ENCODE results near the gene PKP3. TPM values are rescaled to one million over a fixed set of nuclear protein-coding genes. Genes with fewer than 3 reads are reported as not detected.

Gene PKP3
- total and polyA plus RNA-seq, 12 donors, result 0.13 to 3.0 (median 0.72) TPM

GRCh38 chr11:403021-403760 lies 9.2 kb downstream of the PKP3 start:
- peaks cover 0 to 5% (median 0%) of the 10 kb centered on the region in 11 donors for H3K9me3 ChIP-seq
- ATAC-seq, result no peak
- peaks cover 6 to 24% (median 18%) of the 10 kb centered on the region in 9 donors for H3K4me1 ChIP-seq
- WGBS, 2 donors, result 47 to 91% methylated on average over 47 to 55 of the region's 55 CpGs
- TF ChIP-seq, protein P1, sequence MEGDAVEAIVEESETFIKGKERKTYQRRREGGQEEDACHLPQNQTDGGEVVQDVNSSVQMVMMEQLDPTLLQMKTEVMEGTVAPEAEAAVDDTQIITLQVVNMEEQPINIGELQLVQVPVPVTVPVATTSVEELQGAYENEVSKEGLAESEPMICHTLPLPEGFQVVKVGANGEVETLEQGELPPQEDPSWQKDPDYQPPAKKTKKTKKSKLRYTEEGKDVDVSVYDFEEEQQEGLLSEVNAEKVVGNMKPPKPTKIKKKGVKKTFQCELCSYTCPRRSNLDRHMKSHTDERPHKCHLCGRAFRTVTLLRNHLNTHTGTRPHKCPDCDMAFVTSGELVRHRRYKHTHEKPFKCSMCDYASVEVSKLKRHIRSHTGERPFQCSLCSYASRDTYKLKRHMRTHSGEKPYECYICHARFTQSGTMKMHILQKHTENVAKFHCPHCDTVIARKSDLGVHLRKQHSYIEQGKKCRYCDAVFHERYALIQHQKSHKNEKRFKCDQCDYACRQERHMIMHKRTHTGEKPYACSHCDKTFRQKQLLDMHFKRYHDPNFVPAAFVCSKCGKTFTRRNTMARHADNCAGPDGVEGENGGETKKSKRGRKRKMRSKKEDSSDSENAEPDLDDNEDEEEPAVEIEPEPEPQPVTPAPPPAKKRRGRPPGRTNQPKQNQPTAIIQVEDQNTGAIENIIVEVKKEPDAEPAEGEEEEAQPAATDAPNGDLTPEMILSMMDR (IDR thresholded peaks at IDR 0.05), result no peak
- H3K36me3 ChIP-seq, result no peaks in the 10 kb centered on the region
- no peak overlapping the region for H3K27ac ChIP-seq
- peaks cover 0 to 14% (median 0%) of the 10 kb centered on the region in 7 donors for H3K27me3 ChIP-seq
- no peak overlapping the region for H3K4me3 ChIP-seq
- DNase-seq, result no peak
- intact Hi-C loops (cut with DNase I), result loop anchor here in 1 of 10 donors (10.0 kb wide), 1 partner anchor 112 kb away; no protein-coding TSS in a partner anchor

DNA sequence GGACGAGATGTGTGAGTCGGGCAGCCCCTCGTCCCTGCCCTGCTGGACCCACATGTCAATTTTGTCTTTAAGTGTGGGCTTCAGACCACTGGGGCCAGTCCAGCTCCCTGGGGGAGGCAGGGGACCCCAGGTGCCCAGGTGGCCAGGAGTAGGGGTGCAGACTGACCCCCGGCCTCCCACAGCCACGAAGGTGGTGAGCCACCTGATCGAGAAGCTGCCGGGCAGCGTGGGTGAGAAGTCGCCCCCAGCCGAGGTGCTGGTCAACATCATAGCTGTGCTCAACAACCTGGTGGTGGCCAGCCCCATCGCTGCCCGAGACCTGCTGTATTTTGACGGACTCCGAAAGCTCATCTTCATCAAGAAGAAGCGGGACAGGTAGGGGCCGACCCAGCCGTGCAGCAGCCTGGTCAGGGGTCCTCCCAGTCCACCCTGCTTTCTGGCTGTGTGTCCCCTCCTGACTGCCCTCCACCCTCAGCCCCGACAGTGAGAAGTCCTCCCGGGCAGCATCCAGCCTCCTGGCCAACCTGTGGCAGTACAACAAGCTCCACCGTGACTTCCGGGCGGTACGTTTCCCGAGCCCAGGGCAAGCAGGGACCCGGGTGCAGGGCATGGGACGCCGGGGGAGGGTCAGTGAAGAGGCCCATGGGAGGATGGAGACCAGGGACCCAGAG lies 9.9 kb downstream of the PKP3 start:
- no peak for ATAC-seq
- peaks cover 0 to 5% (median 0%) of the 10 kb centered on the region in 11 donors for H3K9me3 ChIP-seq
- DNase-seq, result no peak
- 91 to 92% methylated on average over 27 of the region's 27 CpGs for WGBS, 2 donors
- no peak overlapping the region for H3K4me3 ChIP-seq
- TF ChIP-seq, protein P1 (IDR thresholded peaks at IDR 0.05), result no peak
- no peaks in the 10 kb centered on the region for H3K36me3 ChIP-seq
- peaks cover 0 to 11% (median 0%) of the 10 kb centered on the region in 7 donors for H3K27me3 ChIP-seq
- intact Hi-C loops (cut with DNase I), result loop anchor here in 1 of 10 donors (10.0 kb wide), 1 partner anchor 111 kb away; no protein-coding TSS in a partner anchor
- H3K27ac ChIP-seq, result no peak overlapping the region
- peaks cover 6 to 24% (median 18%) of the 10 kb centered on the region in 9 donors for H3K4me1 ChIP-seq

- H3K4me3 ChIP-seq, result no peak overlapping the region
- H3K36me3 ChIP-seq, result no peaks in the 10 kb centered on the region
- WGBS, 2 donors, result 94 to 95% methylated on average over 14 of the region's 14 CpGs
- H3K9me3 ChIP-seq, result peaks cover 0 to 4% (median 0%) of the 10 kb centered on the region in 11 donors
- intact Hi-C loops (cut with DNase I), result loop anchor here in 6 of 10 donors (5.0 to 10.0 kb wide), 6 partner anchors 43 to 197 kb away; partner anchors contain the start of genes BET1L (in 1 of the 6), RIC8A (in 1 of the 6) and RNH1 (in 1 of the 6)
- H3K27ac ChIP-seq, result no peak overlapping the region
- peaks cover 6 to 24% (median 18%) of the 10 kb centered on the region in 9 donors for H3K4me1 ChIP-seq
- TF ChIP-seq, protein P1 (IDR thresholded peaks at IDR 0.05), result no peak
- ATAC-seq (no peak), DNase-seq (no peak)
- H3K27me3 ChIP-seq, result peaks cover 0 to 8% (median 0%) of the 10 kb centered on the region in 7 donors
Observed at GRCh38 chr11:404551-405264, 10.7 kb downstream of the PKP3 start.

All from heart right ventricle (tissue), 16 donors.